Natural killer cell (primary cell): ENCODE data around the gene FGF12. TPM values are rescaled to one million over a fixed set of nuclear protein-coding genes. Genes with fewer than 3 reads are reported as not detected.

ENCODE experiments used
- ATAC-seq, 3 donors: fragments of 150-1000 bp in 2 of 3; fragments of 200-7000 bp in 1 of 3; cut with Tn5 transposase; 1 replicate in 1 of 3; 2 replicates in 2 of 3; pipeline ENCODE4 v1.10.0; 2021; ENCODE audit warnings: mild to moderate bottlenecking in 2 of 3, moderate library complexity in 2 of 3
- DNase-seq, 2 donors: peaks; one replicate each; pipeline versions ENCODE4 v3.0.0 to v3.0.0-alpha.2; 2013 to 2021; ENCODE audit warnings: mixed read lengths in 1 of 2
- H3K27ac ChIP-seq: one replicate; pipeline ENCODE4 v1.5.1; 2013; ENCODE audit warnings: mild to moderate bottlenecking, low read length
- H3K27me3 ChIP-seq: one replicate; pipeline ENCODE4 v1.6.1; 2013; ENCODE audit warnings: low read length; ENCODE audit not compliant: control insufficient read depth, insufficient read depth
- H3K36me3 ChIP-seq: one replicate; pipeline ENCODE4 v1.6.1; 2013; ENCODE audit warnings: low read length; ENCODE audit not compliant: control insufficient read depth, insufficient read depth
- H3K4me1 ChIP-seq: one replicate; pipeline ENCODE4 v1.6.1; 2013; ENCODE audit warnings: low read length; ENCODE audit not compliant: control insufficient read depth, insufficient read depth
- H3K4me3 ChIP-seq: one replicate; pipeline ENCODE4 v1.5.1; 2013; ENCODE audit warnings: low read length
- H3K9me3 ChIP-seq: one replicate; pipeline ENCODE4 v1.6.1; 2013; ENCODE audit warnings: low read length; ENCODE audit not compliant: control insufficient read depth, insufficient read depth
- H3K27ac Mint-ChIP-seq, 2 donors: one replicate each; pipeline ENCODE4 v1.8.0; 2022; ENCODE audit warnings: mild to moderate bottlenecking in 2 of 2, mixed read lengths in 2 of 2, moderate library complexity in 1 of 2
- H3K27me3 Mint-ChIP-seq, 2 donors: one replicate each; pipeline ENCODE4 v1.8.0; 2022; ENCODE audit warnings: low read depth in 2 of 2, mixed read lengths in 2 of 2
- H3K36me3 Mint-ChIP-seq: one replicate; pipeline ENCODE4 v1.8.0; 2022; ENCODE audit warnings: mixed read lengths
- H3K4me1 Mint-ChIP-seq, 2 donors: one replicate each; pipeline ENCODE4 v1.8.0; 2022; ENCODE audit warnings: mixed read lengths in 2 of 2
- H3K4me3 Mint-ChIP-seq: one replicate; pipeline ENCODE4 v1.8.0; 2022; ENCODE audit warnings: mild to moderate bottlenecking, moderate library complexity, mixed read lengths
- H3K9me3 Mint-ChIP-seq, 2 donors: one replicate each; pipeline ENCODE4 v1.8.0; 2022; ENCODE audit warnings: mixed read lengths in 2 of 2
- WGBS: methylation state at CpG from one replicate; pipeline ENCODE4 v1.1.7; 2013; ENCODE audit warnings: missing lambda C conversion rate; ENCODE audit not compliant: insufficient coverage; 5-methylcytosine and 5-hydroxymethylcytosine counted together
- intact Hi-C: fragments of 100-400 bp; cut with micrococcal nuclease; formaldehyde crosslinking; loops from one replicate; pipeline ENCODE4 v1.14.2; 2022
- total RNA-seq, 4 donors: library from RNA; stranded (reverse); fragments of 120-200 nt in 1 of 4; gene quantifications; one replicate each; pipeline versions ENCODE4 v1.2.3 to v1.2.4, GENCODE V29; 2013 to 2022
- TF ChIP-seq, protein P1 (sequence below): fragments of 200-600 bp; IDR thresholded peaks from one replicate; pipeline ENCODE4 v1.8.0; 2022; ENCODE audit warnings: antibody characterized with exemption

FGF12 gene
- total RNA-seq, 3 donors from 2014 or later (not counting 1 experiment from before 2014, with no cell fraction given), result not detected

DNA sequence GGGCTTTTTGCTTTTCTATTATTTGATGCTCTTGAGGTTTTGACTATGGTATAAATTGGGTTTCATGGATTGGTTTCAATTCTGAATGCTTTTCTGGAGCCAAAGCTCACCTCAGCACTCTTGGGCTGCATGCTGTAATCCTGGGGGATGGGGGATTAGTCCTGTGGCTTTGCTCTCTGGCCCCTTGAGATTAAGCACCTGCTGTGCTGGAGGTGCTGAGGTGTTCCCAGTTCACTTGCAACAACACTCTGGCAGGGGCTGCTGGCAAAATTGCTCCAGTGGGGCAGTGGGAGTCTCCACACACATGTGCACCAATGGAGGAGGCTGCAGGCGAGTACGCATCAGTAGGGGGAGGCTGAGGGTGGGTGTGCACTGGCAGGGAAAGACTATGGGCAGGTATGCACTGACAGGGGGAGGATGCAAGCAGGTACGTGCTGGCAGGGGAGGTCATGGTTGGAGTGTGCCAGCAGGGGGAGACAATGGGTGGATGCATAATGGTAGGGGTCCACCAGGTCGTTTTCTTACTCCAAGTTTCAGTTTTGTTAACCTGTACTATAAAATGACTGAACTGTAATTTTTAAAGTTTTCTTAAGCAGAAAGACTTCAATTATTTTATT, 489.2 kb downstream of the FGF12 start:
- Mint-ChIP-seq H3K27me3 (no peaks in the 10 kb centered on the region), H3K27ac (no peak overlapping the region), H3K36me3 (no peaks in the 10 kb centered on the region), H3K9me3 (peaks cover 7 to 13% of the 10 kb centered on the region in 2 donors), H3K4me3 (no peak overlapping the region), H3K4me1 (no peaks in the 10 kb centered on the region)
- Histone ChIP-seq H3K36me3 (no peaks in the 10 kb centered on the region), H3K27me3 (no peaks in the 10 kb centered on the region), H3K9me3 (peaks cover 4% of the 10 kb centered on the region), H3K27ac (no peak overlapping the region), H3K4me1 (no peaks in the 10 kb centered on the region), H3K4me3 (no peak overlapping the region)
- TF ChIP-seq, protein P1, sequence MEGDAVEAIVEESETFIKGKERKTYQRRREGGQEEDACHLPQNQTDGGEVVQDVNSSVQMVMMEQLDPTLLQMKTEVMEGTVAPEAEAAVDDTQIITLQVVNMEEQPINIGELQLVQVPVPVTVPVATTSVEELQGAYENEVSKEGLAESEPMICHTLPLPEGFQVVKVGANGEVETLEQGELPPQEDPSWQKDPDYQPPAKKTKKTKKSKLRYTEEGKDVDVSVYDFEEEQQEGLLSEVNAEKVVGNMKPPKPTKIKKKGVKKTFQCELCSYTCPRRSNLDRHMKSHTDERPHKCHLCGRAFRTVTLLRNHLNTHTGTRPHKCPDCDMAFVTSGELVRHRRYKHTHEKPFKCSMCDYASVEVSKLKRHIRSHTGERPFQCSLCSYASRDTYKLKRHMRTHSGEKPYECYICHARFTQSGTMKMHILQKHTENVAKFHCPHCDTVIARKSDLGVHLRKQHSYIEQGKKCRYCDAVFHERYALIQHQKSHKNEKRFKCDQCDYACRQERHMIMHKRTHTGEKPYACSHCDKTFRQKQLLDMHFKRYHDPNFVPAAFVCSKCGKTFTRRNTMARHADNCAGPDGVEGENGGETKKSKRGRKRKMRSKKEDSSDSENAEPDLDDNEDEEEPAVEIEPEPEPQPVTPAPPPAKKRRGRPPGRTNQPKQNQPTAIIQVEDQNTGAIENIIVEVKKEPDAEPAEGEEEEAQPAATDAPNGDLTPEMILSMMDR, result no peak
- WGBS, result 55% methylated on average over 4 of the region's 4 CpGs
- intact Hi-C loops, result no loop called here
- DNase-seq (no peak), ATAC-seq (no peak)

DNA sequence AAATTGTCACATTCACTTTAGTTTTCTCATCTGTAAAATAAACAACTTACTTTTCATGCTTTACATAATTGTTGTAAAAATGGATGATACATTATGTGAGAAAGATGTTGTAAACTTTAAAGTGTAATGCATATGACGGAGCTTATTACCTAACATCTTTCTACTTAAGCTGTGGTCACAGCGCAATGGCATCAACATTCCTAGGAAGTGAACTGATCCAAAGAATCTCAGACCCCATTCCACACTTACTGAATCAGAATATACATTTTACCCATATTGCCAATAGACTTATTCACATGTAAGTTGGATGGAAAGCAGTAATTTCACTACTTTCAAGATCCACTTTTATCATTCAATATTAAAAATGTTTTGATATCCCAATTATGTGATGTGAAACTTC, 497.5 kb downstream of the FGF12 start:
- Histone ChIP-seq H3K27me3 (no peaks in the 10 kb centered on the region), H3K4me1 (no peaks in the 10 kb centered on the region), H3K4me3 (no peak overlapping the region), H3K9me3 (no peaks in the 10 kb centered on the region), H3K27ac (no peak overlapping the region), H3K36me3 (no peaks in the 10 kb centered on the region)
- no peak overlapping the region for H3K4me3 Mint-ChIP-seq
- ATAC-seq (no peak), DNase-seq (no peak)
- H3K9me3 Mint-ChIP-seq, result peaks cover 4 to 10% of the 10 kb centered on the region in 2 donors
- 90% methylated on average over 2 of the region's 2 CpGs for WGBS
- no peaks in the 10 kb centered on the region for H3K4me1 Mint-ChIP-seq
- intact Hi-C loops, result no loop called here
- H3K36me3 Mint-ChIP-seq, result no peaks in the 10 kb centered on the region
- TF ChIP-seq, protein P1, result no peak
- no peak overlapping the region for H3K27ac Mint-ChIP-seq
- no peaks in the 10 kb centered on the region for H3K27me3 Mint-ChIP-seq

DNA sequence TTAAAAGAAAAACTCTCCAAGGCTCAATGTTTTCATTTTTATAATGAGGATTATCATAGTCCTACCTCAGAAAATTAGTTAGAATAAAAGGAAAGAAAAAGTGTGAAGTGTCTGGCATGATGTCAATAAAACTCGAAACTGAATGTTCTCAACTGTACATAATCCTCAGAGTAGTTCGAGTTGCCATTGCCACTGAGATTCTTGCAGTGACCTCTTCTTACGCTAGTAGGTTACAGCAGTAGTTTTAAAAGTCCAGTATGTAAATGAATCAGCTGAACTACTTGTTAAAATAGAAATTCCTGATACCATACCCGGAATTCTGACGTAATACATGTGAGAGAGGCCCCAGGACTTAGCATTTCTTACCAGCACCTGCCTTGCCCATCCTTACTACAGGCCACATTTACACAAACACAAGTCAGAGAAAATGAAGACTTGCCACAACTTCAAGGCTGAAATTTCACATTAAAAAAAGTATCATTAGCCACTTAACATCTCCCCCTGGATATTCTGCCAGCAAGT, 502.6 kb downstream of the FGF12 start:
- Histone ChIP-seq H3K4me1 (no peaks in the 10 kb centered on the region), H3K4me3 (no peak overlapping the region), H3K27me3 (no peaks in the 10 kb centered on the region), H3K9me3 (no peaks in the 10 kb centered on the region), H3K36me3 (no peaks in the 10 kb centered on the region), H3K27ac (no peak overlapping the region)
- 79% methylated on average over 5 of the region's 5 CpGs for WGBS
- intact Hi-C loops, result no loop called here
- H3K27ac Mint-ChIP-seq, result no peak overlapping the region
- no peaks in the 10 kb centered on the region for H3K36me3 Mint-ChIP-seq
- ATAC-seq (no peak), DNase-seq (no peak)
- H3K27me3 Mint-ChIP-seq, result no peaks in the 10 kb centered on the region
- no peak overlapping the region for H3K4me3 Mint-ChIP-seq
- TF ChIP-seq, protein P1, result no peak
- peaks cover 14 to 15% of the 10 kb centered on the region in 2 donors for H3K9me3 Mint-ChIP-seq
- no peaks in the 10 kb centered on the region for H3K4me1 Mint-ChIP-seq

- no peak for DNase-seq
- no peak overlapping the region for H3K27ac ChIP-seq
- no peaks in the 10 kb centered on the region for H3K4me1 ChIP-seq
- Mint-ChIP-seq H3K4me3 (no peak overlapping the region), H3K9me3 (peaks cover 14 to 15% of the 10 kb centered on the region in 2 donors), H3K27me3 (no peaks in the 10 kb centered on the region), H3K36me3 (no peaks in the 10 kb centered on the region), H3K4me1 (no peaks in the 10 kb centered on the region), H3K27ac (no peak overlapping the region)
- TF ChIP-seq, protein P1, result no peak
- intact Hi-C loops, result no loop called here
- no peak overlapping the region for H3K4me3 ChIP-seq
- H3K9me3 ChIP-seq, result no peaks in the 10 kb centered on the region
- no CpG with 5 or more reads among the region's 2 CpGs for WGBS
- H3K36me3 ChIP-seq, result no peaks in the 10 kb centered on the region
- no peaks in the 10 kb centered on the region for H3K27me3 ChIP-seq
- no peak for ATAC-seq
These were observed 503.5 kb downstream of the FGF12 start for GRCh38 chr3:192223815-192224214.
